Liver (tissue), 9 donors: ENCODE data around the gene PIEZO1. TPM values are rescaled to one million over a fixed set of nuclear protein-coding genes. Genes with fewer than 3 reads are reported as not detected.

Experiments
- DNase-seq: peaks from one replicate; pipeline ENCODE4 v3.0.0-alpha.2; 2017; ENCODE audit warnings: low spot score
- H3K27ac ChIP-seq, 2 donors: one replicate each; pipeline ENCODE4 v1.7.0; 2013; ENCODE audit warnings: inconsistent platforms in 2 of 2, low read length in 2 of 2, control low read depth in 1 of 2, low read depth in 1 of 2, mild to moderate bottlenecking in 1 of 2
- H3K27me3 ChIP-seq, 4 donors: one replicate each; pipeline versions ENCODE4 v1.6.1 to v1.7.0; 2013; ENCODE audit warnings: low read length in 3 of 4, inconsistent platforms in 1 of 4, mild to moderate bottlenecking in 1 of 4, moderate library complexity in 1 of 4; ENCODE audit not compliant: control insufficient read depth in 4 of 4, insufficient read depth in 4 of 4
- H3K36me3 ChIP-seq, 4 donors: one replicate each; pipeline versions ENCODE4 v1.6.1 to v1.7.0; 2013; ENCODE audit warnings: low read length in 3 of 4, mild to moderate bottlenecking in 3 of 4, low read depth in 1 of 4, moderate library complexity in 1 of 4; ENCODE audit not compliant: control insufficient read depth in 4 of 4, insufficient read depth in 3 of 4
- H3K4me1 ChIP-seq, 4 donors: one replicate each; pipeline versions ENCODE4 v1.6.1 to v1.7.0; 2013; ENCODE audit warnings: low read length in 3 of 4, mild to moderate bottlenecking in 3 of 4, moderate library complexity in 1 of 4; ENCODE audit not compliant: control insufficient read depth in 4 of 4, insufficient read depth in 4 of 4
- H3K4me3 ChIP-seq, 3 donors: one replicate each; pipeline versions ENCODE4 v1.6.1 to v1.7.0; 2013; ENCODE audit warnings: low read length in 3 of 3, control low read depth in 1 of 3, low read depth in 1 of 3, mild to moderate bottlenecking in 1 of 3
- H3K9ac ChIP-seq, 2 donors: one replicate each; pipeline ENCODE4 v1.7.0; 2013; ENCODE audit warnings: low read length in 2 of 2, mild to moderate bottlenecking in 2 of 2, moderate library complexity in 2 of 2, control low read depth in 1 of 2, low read depth in 1 of 2
- H3K9me3 ChIP-seq, 4 donors: one replicate each; pipeline versions ENCODE4 v1.6.1 to v1.7.0; 2013; ENCODE audit warnings: low read length in 3 of 4; ENCODE audit not compliant: control insufficient read depth in 4 of 4
- EGR1 ChIP-seq, 2 donors: IDR thresholded peaks; 2 replicates each; pipeline ENCODE4 v1.6.1; 2016 to 2018; ENCODE audit warnings: antibody characterized with exemption in 2 of 2, low read depth in 2 of 2
- FOXA1 ChIP-seq: IDR thresholded peaks from 2 replicates; pipeline ENCODE4 v1.6.1; 2016; ENCODE audit warnings: antibody characterized with exemption
- FOXA2 ChIP-seq: IDR thresholded peaks from 2 replicates; pipeline ENCODE4 v1.6.1; 2016; ENCODE audit warnings: antibody characterized with exemption
- GABPA ChIP-seq, 2 donors: IDR thresholded peaks in 1 of 2; conservative IDR thresholded peaks in 1 of 2; 2 replicates each; pipeline ENCODE4 v1.6.1; 2016; ENCODE audit warnings: antibody characterized with exemption in 2 of 2, mild to moderate bottlenecking in 1 of 2, moderate library complexity in 1 of 2
- HNF4A ChIP-seq, 2 donors: conservative IDR thresholded peaks; 2 replicates each; pipeline ENCODE4 v1.6.1; 2016; ENCODE audit warnings: antibody characterized with exemption in 2 of 2, mild to moderate bottlenecking in 2 of 2
- HNF4G ChIP-seq: IDR thresholded peaks from 2 replicates; pipeline ENCODE4 v1.6.1; 2016; ENCODE audit warnings: antibody characterized with exemption
- JUND ChIP-seq, 2 donors: IDR thresholded peaks; 2 replicates each; pipeline ENCODE4 v1.6.1; 2016; ENCODE audit warnings: antibody characterized with exemption in 2 of 2
- RAD21 ChIP-seq, 2 donors: IDR thresholded peaks; 2 replicates each; pipeline ENCODE4 v1.6.1; 2016; ENCODE audit warnings: antibody characterized with exemption in 2 of 2, mild to moderate bottlenecking in 2 of 2
- RXRA ChIP-seq, 2 donors: IDR thresholded peaks; 2 replicates each; pipeline ENCODE4 v1.6.1; 2017 to 2018; ENCODE audit warnings: antibody characterized with exemption in 2 of 2, mild to moderate bottlenecking in 1 of 2
- SP1 ChIP-seq: IDR thresholded peaks from 2 replicates; pipeline ENCODE4 v1.6.1; 2018; ENCODE audit warnings: antibody characterized with exemption, mild to moderate bottlenecking
- TAF1 ChIP-seq: conservative IDR thresholded peaks from 2 replicates; pipeline ENCODE4 v1.6.1; 2016; ENCODE audit warnings: antibody characterized with exemption, mild to moderate bottlenecking
- YY1 ChIP-seq: IDR thresholded peaks from 2 replicates; pipeline ENCODE4 v1.6.1; 2016; ENCODE audit warnings: antibody characterized with exemption, mild to moderate bottlenecking
- WGBS: extraction: QIAGEN DNeasy Blood & Tissue Kit; methylation state at CpG from one replicate; pipeline ENCODE4 v1.1.7; 2013; 5-methylcytosine and 5-hydroxymethylcytosine counted together
- polyA plus RNA-seq, 2 donors: library from polyadenylated mRNA; stranded (reverse) in 1 of 2; unstranded in 1 of 2; fragments of 200-250 nt in 1 of 2; fragments of >200 nt in 1 of 2; fragmentation: Nextera tagmentation in 1 of 2; extraction: Ambion mirVana in 1 of 2; gene quantifications; one replicate each; pipeline versions ENCODE4 v1.2.1 to v1.2.3, GENCODE V29; 2013 to 2015
- total RNA-seq, 2 donors: library from RNA; depleted of rRNA; stranded (reverse); fragments of >200 nt; gene quantifications; one replicate each; pipeline ENCODE4 v1.2.3, GENCODE V29; 2014
- TF ChIP-seq, protein P1 (sequence below): IDR thresholded peaks from 2 replicates; pipeline ENCODE4 v1.6.1; 2016; ENCODE audit warnings: antibody characterized with exemption
- TF ChIP-seq, protein P2 (sequence below): fragments of 150-350 bp; IDR thresholded peaks from 2 replicates; pipeline ENCODE4 v1.5.1; 2017; ENCODE audit warnings: improper control_type of control experiment, low read depth, low read length; ENCODE audit not compliant: missing input control
- TF ChIP-seq, protein P3 (sequence below): IDR thresholded peaks from 2 replicates; pipeline ENCODE4 v1.6.1; 2016; ENCODE audit warnings: antibody characterized with exemption
- TF ChIP-seq, protein P4 (sequence below): IDR thresholded peaks from 2 replicates; pipeline ENCODE4 v1.6.1; 2016; ENCODE audit warnings: antibody characterized with exemption
- donor health status: healthy.
- donor health status: healthy.
- donor health status: healthy.
- donor health status: healthy.
- donor health status: healthy.

PIEZO1 gene
- total and polyA plus RNA-seq, 4 donors, result 15.3 to 74.7 (median 59.2) TPM

DNA sequence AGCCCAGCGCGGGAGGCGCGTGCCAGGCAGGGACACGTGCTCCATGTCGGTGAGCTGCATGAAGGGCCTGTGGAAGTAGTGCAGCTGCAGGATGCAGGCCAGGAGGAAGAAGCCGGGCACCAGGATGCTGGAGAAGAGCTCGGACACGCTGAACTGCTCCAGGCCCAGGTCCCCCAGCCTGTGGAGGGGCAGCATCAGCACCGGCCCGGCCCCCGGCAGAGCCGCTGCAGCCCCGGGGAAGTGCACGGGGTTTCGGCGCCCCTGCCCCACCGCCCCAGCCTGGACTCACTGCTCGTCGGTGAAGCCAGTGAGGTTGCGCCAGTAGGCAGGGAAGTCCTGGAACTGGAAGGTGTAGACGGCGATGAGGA lies 50.7 kb downstream of the PIEZO1 start:
- no peaks in the 10 kb centered on the region for H3K9me3 ChIP-seq
- no peak overlapping the region for H3K9ac ChIP-seq
- H3K36me3 ChIP-seq, result peaks cover 4 to 44% (median 19%) of the 10 kb centered on the region in 4 donors
- 93% methylated on average over 23 of the region's 23 CpGs for WGBS
- H3K27me3 ChIP-seq, result no peaks in the 10 kb centered on the region
- no peak for TF ChIP-seq HNF4G
- no peak for TF ChIP-seq EGR1 (IDR thresholded peaks at IDR 0.05; ENCODE audit: low read depth in 2 of 2)
- TF ChIP-seq YY1, result no peak
- no peak for TF ChIP-seq TAF1
- TF ChIP-seq, protein P1, sequence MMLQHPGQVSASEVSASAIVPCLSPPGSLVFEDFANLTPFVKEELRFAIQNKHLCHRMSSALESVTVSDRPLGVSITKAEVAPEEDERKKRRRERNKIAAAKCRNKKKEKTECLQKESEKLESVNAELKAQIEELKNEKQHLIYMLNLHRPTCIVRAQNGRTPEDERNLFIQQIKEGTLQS, result no peak
- TF ChIP-seq FOXA1, result no peak
- TF ChIP-seq, protein P2, sequence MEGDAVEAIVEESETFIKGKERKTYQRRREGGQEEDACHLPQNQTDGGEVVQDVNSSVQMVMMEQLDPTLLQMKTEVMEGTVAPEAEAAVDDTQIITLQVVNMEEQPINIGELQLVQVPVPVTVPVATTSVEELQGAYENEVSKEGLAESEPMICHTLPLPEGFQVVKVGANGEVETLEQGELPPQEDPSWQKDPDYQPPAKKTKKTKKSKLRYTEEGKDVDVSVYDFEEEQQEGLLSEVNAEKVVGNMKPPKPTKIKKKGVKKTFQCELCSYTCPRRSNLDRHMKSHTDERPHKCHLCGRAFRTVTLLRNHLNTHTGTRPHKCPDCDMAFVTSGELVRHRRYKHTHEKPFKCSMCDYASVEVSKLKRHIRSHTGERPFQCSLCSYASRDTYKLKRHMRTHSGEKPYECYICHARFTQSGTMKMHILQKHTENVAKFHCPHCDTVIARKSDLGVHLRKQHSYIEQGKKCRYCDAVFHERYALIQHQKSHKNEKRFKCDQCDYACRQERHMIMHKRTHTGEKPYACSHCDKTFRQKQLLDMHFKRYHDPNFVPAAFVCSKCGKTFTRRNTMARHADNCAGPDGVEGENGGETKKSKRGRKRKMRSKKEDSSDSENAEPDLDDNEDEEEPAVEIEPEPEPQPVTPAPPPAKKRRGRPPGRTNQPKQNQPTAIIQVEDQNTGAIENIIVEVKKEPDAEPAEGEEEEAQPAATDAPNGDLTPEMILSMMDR, result no peak
- no peak for TF ChIP-seq RAD21 (IDR thresholded peaks at IDR 0.05)
- TF ChIP-seq RXRA (IDR thresholded peaks at IDR 0.05), result no peak
- H3K27ac ChIP-seq, result no peak overlapping the region
- H3K4me3 ChIP-seq, result no peak overlapping the region
- H3K4me1 ChIP-seq, result peaks cover 0 to 2% (median under 1%) of the 10 kb centered on the region in 4 donors
- no peak for DNase-seq

DNA sequence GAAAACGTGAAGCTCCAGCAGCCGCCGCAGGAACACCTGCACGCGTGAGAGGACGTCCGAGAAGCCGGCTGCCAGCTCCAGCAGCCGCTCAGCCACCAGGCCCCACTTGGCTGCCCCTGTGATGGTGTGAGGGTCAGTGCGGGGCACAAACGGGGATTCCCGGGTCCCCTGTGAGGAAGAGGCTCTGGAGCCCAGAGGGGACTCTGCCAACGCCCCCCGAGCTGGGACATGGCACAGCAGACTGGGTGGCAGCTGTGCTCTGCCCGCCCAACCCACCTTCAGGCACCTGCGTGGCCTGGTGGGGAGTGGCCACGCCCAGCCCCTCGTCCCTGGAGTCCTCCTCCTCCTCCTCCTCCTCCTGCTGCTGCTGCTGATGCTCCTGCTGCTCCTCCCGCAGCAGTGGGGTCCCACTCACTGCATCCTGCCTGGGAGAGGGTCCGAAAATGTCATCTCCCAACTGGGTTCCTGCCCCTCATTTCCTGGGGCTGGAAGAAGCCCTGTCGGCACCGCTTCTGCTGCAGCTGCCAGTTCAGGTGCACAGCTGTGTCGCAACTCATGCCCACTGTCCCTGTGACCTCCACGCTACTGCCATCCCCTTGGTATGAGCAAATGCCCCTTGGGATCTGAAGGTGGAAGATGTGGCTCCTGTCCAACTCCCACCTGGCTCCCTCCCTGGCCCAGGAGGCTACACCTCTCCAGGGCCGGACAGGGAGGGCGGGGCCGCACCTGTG lies 51.2 kb downstream of the PIEZO1 start:
- peaks cover 0 to 2% (median under 1%) of the 10 kb centered on the region in 4 donors for H3K4me1 ChIP-seq
- peaks cover 4 to 44% (median 19%) of the 10 kb centered on the region in 4 donors for H3K36me3 ChIP-seq
- H3K27ac ChIP-seq, result no peak overlapping the region
- H3K9ac ChIP-seq, result no peak overlapping the region
- H3K9me3 ChIP-seq, result no peaks in the 10 kb centered on the region
- 89% methylated on average over 27 of the region's 27 CpGs for WGBS
- DNase-seq, result no peak
- TF ChIP-seq JUND (IDR thresholded peaks at IDR 0.05) (no peak), SP1 (no peak), HNF4A (conservative IDR thresholded peaks at IDR 0.05) (no peak), RAD21 (IDR thresholded peaks at IDR 0.05) (no peak), FOXA1 (no peak), GABPA (IDR thresholded peaks at IDR 0.05 in 1 of 2, conservative IDR thresholded peaks at IDR 0.05 in 1 of 2) (no peak), YY1 (no peak), FOXA2 (no peak), RXRA (IDR thresholded peaks at IDR 0.05) (no peak), TAF1 (no peak)
- TF ChIP-seq, protein P3, sequence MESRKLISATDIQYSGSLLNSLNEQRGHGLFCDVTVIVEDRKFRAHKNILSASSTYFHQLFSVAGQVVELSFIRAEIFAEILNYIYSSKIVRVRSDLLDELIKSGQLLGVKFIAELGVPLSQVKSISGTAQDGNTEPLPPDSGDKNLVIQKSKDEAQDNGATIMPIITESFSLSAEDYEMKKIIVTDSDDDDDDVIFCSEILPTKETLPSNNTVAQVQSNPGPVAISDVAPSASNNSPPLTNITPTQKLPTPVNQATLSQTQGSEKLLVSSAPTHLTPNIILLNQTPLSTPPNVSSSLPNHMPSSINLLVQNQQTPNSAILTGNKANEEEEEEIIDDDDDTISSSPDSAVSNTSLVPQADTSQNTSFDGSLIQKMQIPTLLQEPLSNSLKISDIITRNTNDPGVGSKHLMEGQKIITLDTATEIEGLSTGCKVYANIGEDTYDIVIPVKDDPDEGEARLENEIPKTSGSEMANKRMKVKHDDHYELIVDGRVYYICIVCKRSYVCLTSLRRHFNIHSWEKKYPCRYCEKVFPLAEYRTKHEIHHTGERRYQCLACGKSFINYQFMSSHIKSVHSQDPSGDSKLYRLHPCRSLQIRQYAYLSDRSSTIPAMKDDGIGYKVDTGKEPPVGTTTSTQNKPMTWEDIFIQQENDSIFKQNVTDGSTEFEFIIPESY, result no peak
- TF ChIP-seq, protein P4, sequence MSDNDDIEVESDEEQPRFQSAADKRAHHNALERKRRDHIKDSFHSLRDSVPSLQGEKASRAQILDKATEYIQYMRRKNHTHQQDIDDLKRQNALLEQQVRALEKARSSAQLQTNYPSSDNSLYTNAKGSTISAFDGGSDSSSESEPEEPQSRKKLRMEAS, result no peak
- no peak overlapping the region for H3K4me3 ChIP-seq
- no peaks in the 10 kb centered on the region for H3K27me3 ChIP-seq
